NCI-H187 (cell line): ENCODE data around the gene SMARCD1.

Source experiments
- DNase-seq, 2 experiments: peaks; one replicate each; lab custom pipeline; 2025; lab: John Stamatoyannopoulos, UW

SMARCD1 gene

GRCh38 chr12:50084775-50085614 is at the start of gene SMARCD1:
SMARCD1 (plus strand) TSS chr12:50085342; CDS start chr12:50085370, 28 bp downstream.
- peak; percentile 81 to 92 for DNase-seq

DNA sequence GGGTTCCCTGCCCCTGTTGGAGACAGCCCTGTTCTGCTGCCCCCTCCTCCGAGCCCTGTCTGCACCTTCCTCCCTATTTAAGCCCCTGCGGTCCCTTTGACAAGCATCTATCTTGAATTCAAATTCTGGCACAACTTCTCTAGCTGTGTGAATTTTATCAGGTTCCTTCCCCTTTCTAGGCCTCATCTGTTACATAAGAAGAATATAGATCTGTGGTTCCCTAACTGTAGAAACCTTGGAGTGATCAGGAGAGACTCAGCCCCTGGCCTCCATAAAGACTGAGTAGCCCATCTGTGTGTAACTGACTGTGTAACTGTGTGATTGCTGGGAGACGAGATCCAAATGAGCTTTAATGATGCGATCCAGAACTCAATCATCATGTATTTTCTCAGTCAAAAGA is 46.8 kb upstream of the SMARCD1 start:
- no peak for DNase-seq

- peak; percentile 54 to 77 for DNase-seq
Observed at GRCh38 chr12:50039151-50039835, 45.8 kb upstream of the SMARCD1 start.

DNA sequence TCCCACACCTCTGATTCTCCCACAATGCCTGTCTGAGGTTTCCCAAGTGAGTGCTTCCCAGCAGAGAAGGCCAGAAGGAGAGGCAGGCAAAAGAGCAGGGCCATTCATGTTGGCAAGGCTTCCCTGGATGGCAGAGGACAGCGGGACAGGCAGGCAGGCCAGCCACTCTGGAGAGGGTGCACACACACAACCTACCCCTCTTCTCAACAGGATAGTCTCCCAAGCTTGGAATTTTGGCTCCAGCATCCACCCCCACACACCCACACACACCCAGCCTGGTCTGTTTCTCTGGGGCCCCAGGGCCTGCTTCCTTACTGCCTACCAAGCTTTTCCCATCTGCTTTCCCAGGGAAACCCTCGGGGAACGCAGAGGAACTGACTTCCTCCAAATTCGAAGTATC is 44.5 kb upstream of the SMARCD1 start:
- DNase-seq: no peak

- DNase-seq: no peak
Observed at GRCh38 chr12:50041062-50041860, 43.9 kb upstream of the SMARCD1 start.

DNA sequence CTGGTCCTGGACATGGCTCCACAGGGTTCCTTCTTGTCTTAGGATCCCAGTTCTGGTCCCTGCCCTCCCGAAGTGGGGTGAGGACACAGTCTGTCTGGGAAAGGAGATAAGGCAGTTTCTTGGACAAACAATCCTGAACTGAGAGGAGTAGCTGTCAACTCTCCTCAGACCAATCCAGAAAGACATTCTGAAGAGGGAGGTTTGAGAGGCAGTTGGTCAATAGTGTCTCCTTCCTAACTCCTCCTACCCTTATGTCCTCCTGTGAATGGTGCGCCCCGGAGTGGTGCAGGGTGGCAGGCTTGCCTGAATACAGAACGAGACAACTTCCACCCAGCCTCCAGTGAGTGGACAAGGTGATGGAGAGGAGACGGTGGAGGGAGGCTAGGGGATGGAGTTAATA is 43.2 kb upstream of the SMARCD1 start:
- DNase-seq: no peak

DNA sequence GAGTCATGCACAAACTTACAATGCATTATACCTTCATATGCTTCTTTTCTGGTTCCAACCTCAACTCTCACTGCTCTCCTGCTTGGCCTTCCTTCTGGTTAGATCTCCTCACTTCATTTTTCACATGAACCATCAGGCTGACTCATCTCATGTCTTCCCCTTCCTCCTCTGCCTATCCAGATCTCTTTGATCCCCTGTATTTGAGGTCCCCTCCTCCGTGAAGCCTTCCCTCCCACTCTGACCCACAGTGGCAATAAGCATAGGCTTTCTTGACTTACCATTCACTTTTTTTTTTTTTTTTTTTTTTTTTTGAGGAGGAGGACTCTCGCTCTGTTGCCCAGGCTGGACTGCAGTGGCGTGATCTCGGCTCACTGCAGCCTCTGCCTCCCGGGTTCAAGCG is 42.4 kb upstream of the SMARCD1 start:
- DNase-seq: no peak

DNA sequence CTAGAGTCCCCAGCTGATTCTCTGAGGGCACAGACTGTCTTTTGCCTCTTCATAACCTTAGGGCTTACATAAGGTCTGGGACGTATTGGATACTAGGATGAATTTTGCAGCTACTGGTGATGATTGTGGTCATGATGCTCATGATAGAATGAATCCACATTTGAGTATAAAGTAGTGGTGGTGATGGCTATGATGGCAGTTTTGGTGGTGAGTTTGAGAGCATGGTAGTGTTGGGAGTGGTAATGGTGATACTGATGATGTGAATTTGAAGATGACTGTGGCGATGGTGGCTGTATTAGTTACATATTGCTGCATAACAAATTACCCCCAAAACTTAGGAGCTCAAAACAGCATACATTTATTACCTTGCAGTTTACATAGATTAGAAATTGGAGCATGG is 41.8 kb upstream of the SMARCD1 start:
- no peak for DNase-seq

GRCh38 chr12:50043854-50044253 is 41.3 kb upstream of the SMARCD1 start:
- DNase-seq: no peak

DNA sequence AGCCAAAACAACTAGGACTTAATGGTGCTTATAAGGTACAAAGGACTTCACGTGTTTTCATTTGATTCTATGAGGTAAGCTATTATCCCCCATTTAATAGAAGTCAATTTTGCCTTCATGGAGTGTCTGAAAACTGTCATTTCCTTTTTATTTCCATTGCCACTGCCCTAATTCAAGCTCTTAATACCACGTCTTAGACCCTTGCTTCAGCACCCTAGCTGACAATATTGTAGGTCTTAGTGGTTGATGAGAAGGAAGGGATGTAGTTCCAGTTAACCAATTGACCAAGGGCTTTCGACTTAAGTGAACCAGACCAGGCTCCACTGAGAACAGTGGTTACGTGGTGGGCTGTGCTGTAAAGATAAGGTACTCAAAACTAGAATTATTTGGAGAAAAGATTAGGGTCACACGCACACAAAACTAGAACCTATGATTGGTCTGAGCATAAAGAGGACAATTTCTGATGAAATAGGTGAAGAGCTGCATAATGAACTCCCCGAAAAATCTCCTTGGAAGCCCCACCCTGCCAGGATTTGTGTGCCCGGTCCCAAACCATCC is 37.4 kb upstream of the SMARCD1 start:
- no peak for DNase-seq

- no peak for DNase-seq
Observed at GRCh38 chr12:50049254-50050118, 35.7 kb upstream of the SMARCD1 start.

- DNase-seq: no peak
Observed at GRCh38 chr12:50050119-50050385, 35.1 kb upstream of the SMARCD1 start.

DNA sequence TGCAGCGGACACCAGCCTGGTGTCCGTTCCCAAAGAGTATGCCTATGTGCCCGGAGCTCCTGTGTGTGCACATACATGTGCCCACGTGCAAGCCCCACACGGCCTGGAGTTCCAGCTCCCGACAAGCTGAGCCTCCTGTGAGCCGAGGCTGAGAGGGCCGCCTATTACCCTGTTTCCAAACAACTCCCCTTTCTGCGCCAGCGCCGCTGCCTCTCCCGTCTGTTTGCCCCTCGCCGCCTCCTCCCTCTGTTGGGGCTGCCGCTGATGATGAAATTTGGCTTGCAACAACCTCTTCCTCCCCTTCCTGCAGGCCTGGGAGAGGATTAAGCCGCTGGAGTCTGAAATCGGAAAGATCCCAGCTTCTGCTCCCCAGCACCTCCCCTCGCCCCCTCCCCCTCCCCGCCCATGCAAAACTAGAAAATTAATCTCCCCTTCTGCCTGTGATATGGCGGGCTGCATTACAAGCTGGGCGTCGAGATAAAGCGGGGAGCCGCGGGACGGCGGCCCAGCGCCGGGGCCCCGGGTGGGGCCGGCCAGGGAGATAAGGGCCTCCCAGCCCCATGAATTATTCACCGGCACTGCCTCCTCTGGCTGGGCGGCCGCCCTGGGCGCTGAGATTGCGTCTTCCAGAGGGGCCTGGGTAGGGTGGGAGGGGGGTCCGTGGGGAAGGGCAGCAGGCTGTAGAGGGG is 34.6 kb upstream of the SMARCD1 start:
- no peak for DNase-seq

DNA sequence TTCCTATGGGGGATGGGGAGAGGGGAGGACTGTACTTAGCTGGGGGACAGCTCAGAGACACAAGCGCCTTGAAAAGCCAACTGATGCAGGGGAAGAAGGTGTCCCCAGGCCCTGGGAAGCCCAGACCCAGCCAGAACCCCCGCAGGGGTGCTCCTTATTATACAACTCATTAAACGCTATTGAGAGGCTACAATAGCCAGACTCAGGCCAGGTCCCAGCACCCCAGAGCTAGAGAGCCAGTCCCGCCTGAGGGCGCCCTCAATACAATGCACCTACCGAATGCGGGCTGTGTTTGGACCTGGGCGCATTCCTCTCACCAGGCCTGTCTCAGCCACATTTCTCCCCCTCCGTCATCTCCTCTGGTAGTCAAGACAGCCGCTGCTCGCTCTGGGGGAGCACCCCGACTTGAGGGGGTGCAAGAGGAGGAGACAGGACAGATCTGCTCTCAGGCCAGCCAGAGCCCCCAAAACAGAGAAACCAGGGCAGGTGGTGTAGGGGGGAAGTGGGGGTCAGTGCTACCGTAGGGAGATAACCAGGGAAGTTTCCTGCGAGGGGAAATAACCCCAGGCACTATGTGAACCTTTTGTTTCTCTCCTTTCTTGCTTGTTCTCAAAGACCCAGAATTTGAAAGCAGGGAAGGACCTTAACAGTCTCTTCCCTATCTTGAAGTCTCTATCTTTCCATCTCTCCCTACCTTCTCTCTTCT is 33.9 kb upstream of the SMARCD1 start:
- DNase-seq: no peak

GRCh38 chr12:50052544-50052943 is 32.6 kb upstream of the SMARCD1 start:
- no peak for DNase-seq

- no peak for DNase-seq
Observed at GRCh38 chr12:50052964-50053363, 32.2 kb upstream of the SMARCD1 start.

DNA sequence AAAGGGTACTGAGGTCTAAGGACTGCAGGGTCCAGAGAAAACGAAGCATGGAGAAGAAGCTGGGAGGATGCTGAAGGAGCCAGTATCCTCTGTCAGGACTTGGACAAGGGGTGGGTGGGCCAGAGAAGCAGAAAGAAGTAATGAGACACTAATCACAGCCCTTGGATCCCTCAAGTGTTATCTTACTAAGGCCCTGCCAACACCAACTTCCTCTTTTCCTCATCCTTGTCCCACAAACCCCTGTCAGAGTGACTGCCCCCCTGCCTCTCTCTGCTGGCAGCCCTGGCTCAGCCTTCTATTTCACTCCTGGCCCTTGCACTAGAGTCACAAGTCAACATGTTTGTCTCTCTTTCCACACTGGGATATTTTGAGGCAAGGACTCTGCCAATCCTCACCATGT is 31.6 kb upstream of the SMARCD1 start:
- no peak for DNase-seq

DNA sequence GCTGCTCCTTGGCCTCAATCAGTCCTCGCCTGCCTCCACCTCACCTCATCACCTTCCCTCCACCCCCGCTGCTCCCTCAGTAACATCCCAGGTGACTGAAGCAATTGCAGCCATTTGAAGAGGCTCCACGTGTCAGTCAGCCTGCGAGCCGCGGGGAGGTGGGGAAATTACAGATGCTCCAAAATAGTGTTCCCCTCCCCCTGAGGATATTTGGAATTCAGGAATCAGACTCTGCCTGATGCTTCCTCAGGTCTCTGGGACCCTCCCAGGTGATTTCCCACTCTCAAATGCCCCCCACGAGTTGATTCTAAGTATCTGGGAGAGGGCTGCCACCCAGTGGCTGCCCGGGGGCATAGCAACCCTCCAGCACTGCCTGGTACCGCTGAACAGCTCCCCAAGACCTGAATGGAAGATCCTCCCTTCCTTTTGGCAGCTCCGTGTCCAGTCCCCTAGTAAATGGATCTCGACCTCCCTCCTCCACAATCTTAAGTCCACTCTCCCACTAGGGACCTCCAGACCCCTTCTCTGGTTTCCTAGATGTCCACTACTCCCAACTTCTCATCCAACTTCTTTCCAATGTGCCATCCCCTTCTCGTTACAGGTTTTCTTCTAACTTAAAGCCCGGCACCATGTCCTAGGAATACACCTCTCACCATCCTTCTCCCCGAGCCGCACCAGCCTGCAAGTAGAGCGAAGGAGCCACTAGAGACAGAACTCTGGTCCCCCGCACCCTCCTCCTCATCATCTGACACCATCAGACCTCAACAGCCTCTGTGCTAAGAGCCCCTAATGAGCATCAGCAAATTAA is 29.1 kb upstream of the SMARCD1 start:
- peak in 1 of 2 experiments; percentile 46 for DNase-seq

- DNase-seq: no peak
Observed at GRCh38 chr12:50056639-50056976, 28.5 kb upstream of the SMARCD1 start.
